H9 (cell line): ENCODE results near the gene FAM149B1. TPM values are rescaled to one million over a fixed set of nuclear protein-coding genes. Genes with fewer than 3 reads are reported as not detected.

Experiments
- DNase-seq: peaks from one replicate; pipeline ENCODE4 v3.0.0-alpha.2; 2017
- H2AFZ ChIP-seq: one replicate; pipeline ENCODE4 v1.6.1; 2013; ENCODE audit warnings: mild to moderate bottlenecking, low read length, control low read depth, moderate library complexity
- H2AK5ac ChIP-seq: 2 replicates; pipeline ENCODE4 v1.6.1; 2013; ENCODE audit warnings: low read length, control low read depth, mixed read lengths; ENCODE audit not compliant: insufficient read length
- H2BK120ac ChIP-seq: one replicate; pipeline ENCODE4 v1.6.1; 2013; ENCODE audit warnings: low read depth, mild to moderate bottlenecking, low read length, control low read depth, inconsistent platforms; ENCODE audit not compliant: poor library complexity, severe bottlenecking
- H2BK12ac ChIP-seq: 2 replicates; pipeline ENCODE4 v1.6.1; 2013; ENCODE audit warnings: low read length, control low read depth, mixed read lengths, low read depth; ENCODE audit not compliant: insufficient read length
- H2BK15ac ChIP-seq: 2 replicates; pipeline ENCODE4 v1.6.1; 2013; ENCODE audit warnings: low read depth, low read length, control low read depth
- H2BK20ac ChIP-seq: one replicate; pipeline ENCODE4 v1.6.1; 2013; ENCODE audit warnings: low read depth, mild to moderate bottlenecking, low read length, control low read depth, inconsistent platforms; ENCODE audit not compliant: poor library complexity, severe bottlenecking
- H2BK5ac ChIP-seq: 2 replicates; pipeline ENCODE4 v1.6.1; 2013; ENCODE audit warnings: low read length, control low read depth, mixed read lengths; ENCODE audit not compliant: insufficient read length
- H3K14ac ChIP-seq: 2 replicates; pipeline ENCODE4 v1.6.1; 2013; ENCODE audit warnings: low read length, control low read depth; ENCODE audit not compliant: insufficient read depth
- H3K18ac ChIP-seq: 2 replicates; pipeline ENCODE4 v1.6.1; 2013; ENCODE audit warnings: low read depth, mild to moderate bottlenecking, mixed read lengths, low read length, control low read depth; ENCODE audit not compliant: insufficient read length
- H3K23ac ChIP-seq: 2 replicates; pipeline ENCODE4 v1.6.1; 2013; ENCODE audit warnings: low read length, control low read depth, mixed read lengths, low read depth; ENCODE audit not compliant: insufficient read length
- H3K23me2 ChIP-seq: 2 replicates; pipeline ENCODE4 v1.6.1; 2013; ENCODE audit warnings: low read depth, mild to moderate bottlenecking, mixed read lengths, low read length, control low read depth; ENCODE audit not compliant: insufficient read length, poor library complexity, severe bottlenecking
- H3K27ac ChIP-seq: 2 replicates; pipeline ENCODE4 v1.5.1; 2013; ENCODE audit warnings: low read length, control low read depth, mixed read lengths, low read depth; ENCODE audit not compliant: insufficient read length
- H3K27me3 ChIP-seq: 2 replicates; pipeline ENCODE4 v1.6.1; 2013; ENCODE audit warnings: low read length, control low read depth, inconsistent platforms; ENCODE audit not compliant: insufficient read depth
- H3K4ac ChIP-seq: 2 replicates; pipeline ENCODE4 v1.6.1; 2013; ENCODE audit warnings: low read depth, mild to moderate bottlenecking, control low read depth, inconsistent platforms, low read length, moderate library complexity
- H3K4me1 ChIP-seq: 2 replicates; pipeline ENCODE4 v1.6.1; 2013; ENCODE audit warnings: low read length, control low read depth, inconsistent platforms; ENCODE audit not compliant: insufficient read depth
- H3K4me2 ChIP-seq: 2 replicates; pipeline ENCODE4 v1.6.1; 2013; ENCODE audit warnings: low read length, control low read depth, mixed read lengths; ENCODE audit not compliant: insufficient read length, insufficient read depth
- H3K56ac ChIP-seq: 2 replicates; pipeline ENCODE4 v1.6.1; 2013; ENCODE audit warnings: low read depth, mild to moderate bottlenecking, mixed read lengths, low read length, control low read depth; ENCODE audit not compliant: insufficient read length
- H3K79me1 ChIP-seq: 2 replicates; pipeline ENCODE4 v1.6.1; 2013; ENCODE audit warnings: low read depth, mild to moderate bottlenecking, moderate library complexity, low read length, control low read depth, inconsistent platforms; ENCODE audit not compliant: insufficient read depth, poor library complexity, severe bottlenecking
- H3K79me2 ChIP-seq: 2 replicates; pipeline ENCODE4 v1.6.1; 2013; ENCODE audit warnings: low read length, control low read depth, inconsistent platforms; ENCODE audit not compliant: insufficient read depth
- H3K9ac ChIP-seq: 2 replicates; pipeline ENCODE4 v1.6.1; 2013; ENCODE audit warnings: low read length, control low read depth, mixed read lengths; ENCODE audit not compliant: insufficient read length; ENCODE audit errors: extremely low read depth
- H3K9me3 ChIP-seq: one replicate; pipeline ENCODE4 v1.6.1; 2013; ENCODE audit warnings: low read depth, low read length, inconsistent platforms; ENCODE audit not compliant: control insufficient read depth
- H3T11ph ChIP-seq: one replicate; pipeline ENCODE4 v1.6.1; 2013; ENCODE audit warnings: mild to moderate bottlenecking, low read length, control low read depth, inconsistent platforms
- H4K20me1 ChIP-seq: one replicate; pipeline ENCODE4 v1.6.1; 2013; ENCODE audit not compliant: control insufficient read depth, insufficient read length, insufficient read depth
- H4K5ac ChIP-seq: 2 replicates; pipeline ENCODE4 v1.6.1; 2013; ENCODE audit warnings: low read depth, mild to moderate bottlenecking, mixed read lengths, low read length, control low read depth; ENCODE audit not compliant: insufficient read length
- H4K8ac ChIP-seq: replicated peaks from 2 replicates; pipeline ENCODE4 v1.6.1; 2013; ENCODE audit warnings: low read length, control low read depth, mixed read lengths, low read depth; ENCODE audit not compliant: insufficient read length
- H4K91ac ChIP-seq: 2 replicates; pipeline ENCODE4 v1.6.1; 2013; ENCODE audit warnings: low read depth, mild to moderate bottlenecking, moderate library complexity, mixed read lengths, low read length, control low read depth; ENCODE audit not compliant: insufficient read length
- H3K27ac Mint-ChIP-seq, 3 experiments: 2 replicates in 2 of 3; 3 replicates in 1 of 3; pipeline ENCODE4 v1.8.0; 2020 to 2021; ENCODE audit warnings: mixed read lengths in 3 of 3, mild to moderate bottlenecking in 1 of 3, moderate library complexity in 1 of 3
- H3K27me3 Mint-ChIP-seq: 2 replicates; pipeline ENCODE4 v1.8.0; 2021; ENCODE audit warnings: low read depth, mild to moderate bottlenecking, moderate library complexity, mixed read lengths
- H3K36me3 Mint-ChIP-seq, 3 experiments: 2 replicates in 2 of 3; 3 replicates in 1 of 3; pipeline ENCODE4 v1.8.0; 2020 to 2021; ENCODE audit warnings: low read depth in 3 of 3, mixed read lengths in 3 of 3; ENCODE audit not compliant: insufficient read depth in 1 of 3
- H3K4me1 Mint-ChIP-seq, 2 experiments: 2 replicates each; pipeline ENCODE4 v1.8.0; 2020; ENCODE audit warnings: mixed read lengths in 2 of 2
- H3K4me3 Mint-ChIP-seq, 2 experiments: 2 replicates in 1 of 2; 3 replicates in 1 of 2; pipeline ENCODE4 v1.8.0; 2020 to 2021; ENCODE audit warnings: mild to moderate bottlenecking in 2 of 2, mixed read lengths in 2 of 2, moderate library complexity in 1 of 2
- H3K9me3 Mint-ChIP-seq, 2 experiments: 2 replicates in 1 of 2; 3 replicates in 1 of 2; pipeline ENCODE4 v1.8.0; 2020; ENCODE audit warnings: mild to moderate bottlenecking in 2 of 2, mixed read lengths in 2 of 2, moderate library complexity in 1 of 2
- CTCF ChIP-seq: fragments of 200-600 bp; sonication (generic); conservative IDR thresholded peaks from 3 replicates; pipeline ENCODE4 v1.8.0; 2021; ENCODE audit warnings: antibody characterized with exemption, mild to moderate bottlenecking
- WGBS: extraction: QIAGEN DNeasy Blood & Tissue Kit; methylation state at CpG from one replicate; pipeline ENCODE4 v1.1.7; 2013; ENCODE audit warnings: missing lambda C conversion rate, low lambda C conversion rate, mixed read lengths; ENCODE audit not compliant: insufficient read length; ENCODE audit errors: extremely low coverage; 5-methylcytosine and 5-hydroxymethylcytosine counted together
- total RNA-seq: library from RNA; stranded (reverse); gene quantifications from 2 replicates; pipeline ENCODE4 v1.2.1, GENCODE V29; 2021

Gene FAM149B1
- total RNA-seq, 1 experiment from 2014 or later: 17.9 TPM

- Histone ChIP-seq H3K9ac (no peak overlapping the region), H4K91ac (no peak overlapping the region), H2BK120ac (no peak overlapping the region), H3K79me1 (peaks cover 3% of the 10 kb centered on the region), H3K9me3 (no peaks in the 10 kb centered on the region), H3K79me2 (peaks cover 3% of the 10 kb centered on the region; the same call in 1 of the 2 replicates), H2BK15ac (no peak overlapping the region), H3K27me3 (no peaks in the 10 kb centered on the region), H2BK12ac (no peak overlapping the region), H2BK20ac (no peak overlapping the region), H2AK5ac (no peak overlapping the region), H3T11ph (no peak overlapping the region), H3K4me2 (no peak overlapping the region), H2AFZ (no peak overlapping the region), H3K14ac (no peak overlapping the region), H3K18ac (no peak overlapping the region), H4K20me1 (no peaks in the 10 kb centered on the region), H3K4me1 (no peaks in the 10 kb centered on the region), H3K4ac (no peak overlapping the region), H4K5ac (no peak overlapping the region), H3K27ac (no peak overlapping the region), H2BK5ac (no peak overlapping the region), H3K23me2 (no peaks in the 10 kb centered on the region), H4K8ac (no peak overlapping the region), H3K23ac (no peak overlapping the region), H3K56ac (no peak overlapping the region)
- H3K4me1 Mint-ChIP-seq: peaks cover 2 to 5% of the 10 kb centered on the region in 2 experiments
- no peak overlapping the region for H3K27ac Mint-ChIP-seq
- no peak for TF ChIP-seq CTCF
- peaks cover 16 to 43% (median 39%) of the 10 kb centered on the region in 3 experiments; a peak in 6 of 7 replicates for H3K36me3 Mint-ChIP-seq
- WGBS: no CpG with 5 or more reads among the region's 3 CpGs
- no peaks in the 10 kb centered on the region for H3K9me3 Mint-ChIP-seq
- no peak for DNase-seq
- H3K4me3 Mint-ChIP-seq: no peak overlapping the region
- H3K27me3 Mint-ChIP-seq: no peaks in the 10 kb centered on the region
These were observed 6.3 kb upstream of the FAM149B1 start for GRCh38 chr10:73161662-73162061.
